GM19240 (cell line): ENCODE data around the gene NCF4.

ENCODE experiments used
- DNase-seq: peaks from one replicate; pipeline ENCODE4 v3.0.0; 2011; ENCODE audit warnings: low spot score; ENCODE audit not compliant: insufficient read length

NCF4 gene

DNA sequence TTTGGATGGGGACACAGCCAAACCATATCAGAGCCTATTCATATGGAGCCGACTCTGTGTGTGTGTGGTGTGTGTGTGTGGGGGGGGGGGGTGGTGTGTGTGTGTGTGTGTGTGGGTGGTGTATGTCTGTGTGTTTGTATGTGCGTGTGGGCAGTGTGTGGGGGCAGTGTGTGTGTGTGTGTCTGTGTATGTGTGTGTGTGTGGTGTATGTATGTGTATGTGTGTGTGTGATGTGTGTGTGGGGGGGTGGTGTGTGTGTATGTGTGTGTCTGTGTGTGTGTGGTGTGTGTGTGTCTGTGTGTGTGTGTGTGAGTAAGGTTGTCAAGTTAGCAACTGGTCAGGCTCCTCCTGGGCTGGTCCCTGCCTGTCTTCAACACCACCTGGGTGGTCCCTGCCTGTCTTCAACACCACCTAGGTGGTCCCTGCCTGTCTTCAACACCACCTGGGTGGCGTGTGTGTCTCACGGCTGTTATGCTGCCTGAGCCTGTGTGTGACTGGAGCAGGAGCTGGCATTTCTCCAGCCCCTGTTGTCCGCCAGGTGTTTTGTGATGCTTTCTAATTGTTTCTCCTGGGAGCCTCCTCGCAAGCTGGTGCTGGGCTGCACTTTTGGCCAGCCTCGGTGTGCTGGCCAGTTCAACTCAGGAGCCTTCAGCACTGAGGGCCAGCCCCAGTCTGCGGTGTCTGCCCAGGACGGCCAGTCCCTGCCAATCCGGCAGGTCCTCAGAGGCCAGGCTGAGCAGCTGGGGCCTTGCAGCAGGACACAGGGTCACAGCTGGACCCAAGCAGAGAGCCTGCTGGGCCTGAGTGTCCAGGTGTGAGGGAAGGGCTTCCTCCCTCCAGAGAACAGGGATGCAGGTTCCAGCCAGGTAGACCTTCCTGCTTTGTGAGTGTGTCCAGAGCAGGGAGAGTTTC lies 22.4 kb upstream of the NCF4 start:
- DNase-seq = no peak

DNA sequence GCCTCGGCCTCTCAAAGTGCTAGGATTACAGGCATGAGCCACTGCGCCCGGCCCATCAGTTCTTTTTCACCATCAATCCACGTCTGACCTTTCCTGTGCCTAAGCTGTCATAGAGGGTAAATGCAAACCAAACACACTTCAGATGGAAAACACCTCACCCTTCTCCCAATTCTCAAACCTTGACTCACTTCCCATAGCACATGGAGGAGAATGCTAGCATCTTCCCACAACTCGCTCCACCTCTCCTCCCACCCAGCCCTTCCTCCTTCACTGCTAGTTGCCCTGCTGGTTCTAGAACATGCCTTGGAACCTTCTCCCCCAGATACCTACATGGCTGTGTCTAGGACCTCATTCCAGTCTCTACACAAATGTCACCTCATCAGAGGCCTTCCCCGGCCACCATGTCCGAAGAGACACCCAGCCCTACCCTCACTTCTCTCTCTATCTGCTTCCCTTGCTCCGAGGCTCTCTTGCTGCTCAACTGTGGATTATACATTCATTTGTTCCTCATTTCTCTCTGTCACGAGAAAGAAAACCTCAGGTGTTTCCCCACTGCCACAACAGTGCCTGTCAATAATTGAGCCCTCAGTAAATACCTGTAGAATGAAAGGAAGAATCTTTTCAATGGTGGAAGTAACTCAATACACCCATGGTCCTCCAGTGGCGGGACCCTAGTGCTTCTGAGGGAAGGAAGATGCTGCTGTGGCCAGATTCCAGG lies 21.3 kb upstream of the NCF4 start:
- DNase-seq = no peak

DNA sequence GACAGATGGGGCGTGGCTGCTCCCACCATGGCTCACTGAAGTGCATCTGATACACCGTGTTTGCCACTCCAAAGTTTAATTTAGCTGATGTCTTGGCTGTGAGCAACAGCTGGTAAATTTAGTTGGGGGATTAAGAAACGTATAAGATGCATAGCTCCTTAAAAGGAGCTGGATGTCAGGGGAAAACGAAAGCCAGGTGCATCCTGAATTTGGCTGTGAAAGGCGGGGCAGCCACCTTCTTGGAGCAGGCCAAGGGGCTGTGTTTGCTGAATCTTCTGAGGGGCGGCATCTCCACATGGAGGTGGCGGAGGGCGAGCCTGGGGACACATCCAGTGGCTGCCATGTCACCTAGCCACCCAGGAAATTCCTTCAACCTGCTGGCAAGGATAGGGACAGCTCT lies 20.7 kb upstream of the NCF4 start:
- DNase-seq = no peak

DNA sequence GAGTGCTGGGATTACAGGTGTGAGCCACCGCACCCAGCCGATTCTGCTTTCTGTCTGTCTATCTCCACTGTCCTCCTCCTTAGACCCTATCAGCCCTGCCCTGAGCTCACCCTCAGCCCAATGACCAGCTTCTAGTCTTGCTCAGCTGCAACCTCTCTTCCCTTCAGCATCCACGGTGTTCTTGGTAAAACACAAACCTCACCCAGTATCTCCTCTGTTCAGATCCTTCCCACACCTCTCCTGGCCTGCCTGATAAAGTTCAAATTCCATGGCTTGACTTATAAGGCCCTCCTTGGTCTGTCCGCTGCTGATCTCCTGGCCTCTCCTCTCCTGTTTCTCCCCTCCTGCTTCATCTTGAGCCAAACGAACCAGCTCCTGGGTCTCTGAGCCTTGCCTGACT lies 14.5 kb upstream of the NCF4 start:
- no peak for DNase-seq

DNA sequence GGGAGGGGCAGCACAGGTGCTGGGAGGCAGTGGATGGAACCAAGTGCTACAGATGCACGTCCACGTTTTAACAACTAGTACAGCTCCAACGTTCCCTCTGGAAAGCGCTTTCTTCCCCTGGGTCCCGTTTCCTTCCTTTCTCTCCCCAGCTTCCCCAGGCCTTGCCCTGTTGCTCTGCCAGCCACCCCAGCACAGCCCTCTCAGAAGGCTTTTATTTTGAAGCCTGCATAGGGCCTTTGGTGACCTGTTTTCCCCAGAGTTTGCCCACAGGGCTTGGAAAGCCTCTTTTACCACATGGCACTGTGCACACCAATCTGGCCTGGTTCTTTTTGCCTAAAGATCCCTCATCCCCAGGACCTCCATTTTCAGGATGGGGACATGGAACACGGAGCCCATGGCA lies 13.9 kb upstream of the NCF4 start:
- no peak for DNase-seq

DNA sequence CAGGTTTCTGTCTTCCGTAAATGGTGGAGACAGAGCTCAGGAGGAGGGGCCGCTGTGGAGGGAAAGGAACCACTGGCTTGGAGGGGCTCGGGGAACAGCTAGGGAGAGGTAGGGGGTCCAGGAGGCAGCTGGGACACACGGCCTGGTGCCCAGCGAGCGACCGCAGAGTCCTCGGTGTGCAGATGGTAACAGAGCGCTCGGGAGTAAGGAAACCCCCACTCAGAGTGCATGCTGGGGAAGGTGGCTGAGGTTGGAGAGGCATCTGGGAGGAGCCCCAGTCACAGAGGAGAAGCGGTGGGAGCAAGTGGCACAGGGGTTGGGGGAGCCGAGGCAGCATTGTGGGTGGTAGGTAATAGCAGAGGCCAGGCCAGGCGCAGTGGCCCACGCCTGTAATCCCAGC lies 10.8 kb upstream of the NCF4 start:
- DNase-seq = no peak

DNA sequence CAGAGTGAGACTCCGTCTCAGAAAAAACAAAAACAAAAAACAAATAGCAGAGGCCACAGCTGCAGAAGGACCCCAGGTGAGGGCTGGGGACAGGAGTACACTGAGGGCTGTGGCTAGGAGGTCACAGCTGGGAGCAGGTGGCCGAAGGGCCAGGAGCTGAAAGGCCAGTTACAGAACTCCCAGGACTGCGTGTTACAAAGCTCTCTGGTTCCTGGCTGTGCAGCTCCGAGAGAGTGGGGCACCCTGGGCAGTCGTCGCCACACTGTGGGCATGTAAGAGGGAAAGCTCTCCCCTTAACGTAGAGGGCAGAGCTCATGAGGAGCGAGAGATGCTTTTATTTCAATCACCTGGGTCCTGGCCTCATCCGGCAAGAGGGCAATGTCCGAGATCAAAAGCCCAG lies 10.1 kb upstream of the NCF4 start:
- DNase-seq = no peak

DNA sequence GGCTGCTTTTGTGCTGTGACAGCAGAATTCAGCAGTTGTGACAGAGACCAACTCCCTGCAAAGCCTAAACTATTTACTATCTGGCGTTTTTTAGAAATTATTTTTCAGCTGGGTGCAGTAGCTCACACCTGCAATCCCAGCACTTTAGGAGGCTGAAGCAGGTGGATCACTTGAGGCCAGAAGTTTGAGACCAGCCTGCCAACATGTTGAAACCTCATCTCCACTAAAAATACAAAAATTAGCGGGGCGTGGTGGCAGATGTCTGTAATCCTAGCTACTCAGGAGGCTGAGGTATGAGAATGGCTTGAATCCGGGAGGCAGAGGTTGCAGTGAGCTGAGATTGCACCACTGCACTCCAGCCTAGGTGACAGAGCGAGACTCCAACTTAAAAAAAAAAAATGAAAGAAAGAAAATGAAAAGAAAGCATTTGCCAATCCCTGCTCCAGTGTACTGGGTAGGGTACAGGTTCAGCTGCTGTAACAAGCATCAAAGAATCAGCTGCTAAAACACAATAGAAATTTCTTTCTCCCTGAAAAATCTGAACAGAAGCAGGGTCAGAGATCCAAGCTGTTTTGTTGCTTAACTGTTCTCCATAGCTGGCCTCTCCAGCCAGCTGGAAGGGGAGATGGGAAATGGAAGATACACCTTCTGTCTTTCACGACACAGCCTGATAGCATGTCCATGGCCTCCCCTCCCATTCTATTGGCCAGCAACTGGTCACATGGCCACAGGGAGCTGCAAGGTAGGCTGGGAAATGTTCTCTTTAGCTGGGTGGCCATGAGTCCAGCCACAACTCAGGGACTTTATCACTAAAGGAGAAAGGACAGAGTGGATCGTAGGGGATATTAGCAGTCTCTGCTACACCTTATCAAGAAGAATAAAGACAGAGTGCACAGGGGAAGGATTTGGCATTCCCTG lies 8.5 kb upstream of the NCF4 start:
- DNase-seq = no peak

DNA sequence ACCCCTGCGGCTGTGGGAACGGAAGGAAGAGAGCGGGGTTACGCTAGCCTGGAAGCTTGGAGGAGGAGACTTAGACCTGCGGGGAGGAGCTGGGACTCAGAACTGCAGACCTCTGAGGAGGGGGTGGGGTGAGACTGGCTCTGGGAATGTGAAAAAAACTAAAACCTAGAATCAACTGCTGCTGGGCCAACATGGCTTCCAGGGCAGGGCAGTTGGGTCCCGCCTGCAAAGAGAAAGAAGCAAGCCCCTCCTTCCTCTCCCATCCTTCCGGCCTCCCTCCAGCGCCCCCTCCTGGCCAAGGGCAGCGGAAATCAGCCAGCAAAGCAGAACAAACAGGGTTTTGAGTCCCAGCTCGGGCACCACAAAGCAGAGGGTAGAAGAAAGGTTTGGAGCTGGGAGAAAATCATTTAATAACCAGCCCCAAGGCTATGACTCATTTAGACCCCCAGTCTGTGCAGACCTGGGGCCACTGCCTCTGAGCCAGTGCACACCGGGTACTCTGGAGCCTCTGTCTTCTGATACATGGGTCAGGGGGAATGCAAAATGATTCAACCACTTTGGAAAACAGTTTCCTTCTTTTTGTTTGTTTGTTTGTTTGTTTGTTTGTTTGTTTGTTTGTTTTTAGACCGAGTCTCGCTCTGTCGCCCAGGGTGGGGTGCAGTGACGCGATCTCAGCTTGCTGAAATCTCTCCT lies 7.3 kb upstream of the NCF4 start:
- peak; percentile 76 for DNase-seq

DNA sequence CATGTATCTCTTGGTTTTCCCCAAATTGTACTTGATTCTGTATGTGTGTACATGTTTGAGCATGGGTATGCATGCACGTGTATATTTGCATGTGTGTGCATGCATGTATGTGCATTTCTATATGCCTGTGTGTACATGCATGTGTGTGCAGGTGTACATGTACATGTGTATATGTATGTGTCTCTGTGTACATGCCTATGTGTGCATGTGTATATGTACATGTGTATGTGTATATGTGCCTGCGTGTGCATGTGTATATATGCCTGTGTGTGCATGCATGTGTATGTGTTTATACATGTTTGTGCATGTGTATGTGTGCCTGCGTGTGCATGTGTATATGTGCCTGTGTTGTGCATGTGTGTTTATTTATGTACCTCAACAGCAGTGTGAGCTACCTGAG lies 5.3 kb upstream of the NCF4 start:
- no peak for DNase-seq

DNA sequence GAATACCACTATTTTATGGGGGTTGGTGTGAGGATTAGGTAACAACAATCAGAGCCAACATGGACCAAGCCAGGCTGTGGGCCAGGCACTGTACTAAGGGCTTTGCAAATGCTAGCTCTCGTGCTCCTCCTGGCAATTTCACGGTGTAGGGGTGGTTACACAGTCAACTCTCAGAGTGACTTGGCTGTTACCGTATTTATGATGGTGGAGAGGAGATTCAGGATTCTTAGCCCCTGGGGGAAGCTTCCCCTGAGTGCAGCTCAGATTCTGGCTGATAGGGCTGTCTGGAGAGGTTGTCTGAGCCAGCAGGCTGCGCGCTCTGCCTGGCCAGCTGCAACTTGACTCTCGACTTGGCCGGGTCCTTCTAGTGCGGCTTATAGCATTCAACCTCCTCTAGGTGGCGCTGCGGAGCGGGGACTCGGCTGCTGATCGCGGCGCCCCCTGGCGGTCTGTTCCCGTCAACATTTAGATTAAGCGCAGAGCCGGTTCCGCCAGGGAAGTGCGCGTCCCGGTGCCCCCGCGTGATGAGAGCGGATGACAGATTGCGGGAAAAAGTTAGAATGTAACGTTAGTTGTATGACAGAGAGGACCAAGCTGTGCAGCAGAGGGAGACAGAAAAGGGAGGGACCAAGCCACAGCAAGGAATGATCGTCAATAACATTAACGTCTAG lies 4.5 kb upstream of the NCF4 start:
- DNase-seq = peak; percentile 45

DNA sequence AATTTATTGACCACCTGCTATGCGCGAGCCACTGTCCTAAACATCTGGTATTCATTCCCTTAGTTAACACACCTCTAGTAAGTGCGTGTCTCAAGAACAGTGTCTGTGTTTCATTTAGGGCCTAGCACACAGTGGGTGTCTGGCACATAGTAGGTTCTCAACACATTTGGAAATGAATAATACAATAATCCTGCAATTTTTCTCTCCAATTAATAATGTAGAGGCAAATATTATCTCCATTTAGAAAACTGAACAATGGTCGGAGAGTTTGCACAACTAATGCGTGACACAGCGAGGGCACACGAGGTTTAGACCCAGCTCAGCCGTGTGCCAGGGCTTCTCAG lies 4.0 kb upstream of the NCF4 start:
- DNase-seq = no peak

DNA sequence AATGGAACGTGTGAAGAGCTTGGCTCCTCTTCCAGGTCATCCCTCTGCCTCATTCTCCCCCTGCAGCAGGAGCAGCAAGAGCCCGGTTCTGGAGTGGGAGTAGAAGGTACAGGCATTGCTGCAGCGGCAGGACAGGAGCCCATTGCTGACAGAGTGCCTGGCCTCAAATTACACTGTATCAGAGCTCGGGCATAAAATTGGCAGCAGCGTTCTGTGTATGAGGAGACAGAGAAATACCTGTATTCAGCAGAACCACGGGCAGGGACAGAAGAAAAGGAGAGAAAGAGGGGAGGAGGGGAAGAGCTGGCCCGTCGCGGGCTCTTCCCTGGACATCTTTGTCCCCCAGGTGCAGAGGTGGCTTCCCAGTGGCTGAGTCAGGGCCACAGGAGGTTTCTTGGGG lies 2.6 kb upstream of the NCF4 start:
- no peak for DNase-seq

DNA sequence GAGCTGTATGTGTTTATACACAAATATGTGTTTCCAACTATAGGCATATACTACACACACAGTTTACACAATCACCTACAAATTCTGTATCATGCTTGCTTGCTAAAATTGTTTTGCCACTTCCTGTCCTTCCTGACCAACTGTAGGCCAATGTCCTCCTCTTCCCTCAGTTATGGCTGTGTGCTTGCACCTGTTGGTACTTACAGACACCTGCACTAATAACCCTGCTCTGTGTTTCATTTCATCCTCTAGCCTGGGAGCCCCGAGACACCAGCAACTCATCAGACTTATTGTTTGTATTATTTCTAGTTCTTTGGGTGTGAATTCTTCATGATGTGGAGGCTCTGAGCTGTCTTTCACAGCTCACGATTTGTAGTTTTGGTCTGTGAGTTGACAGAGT lies 1.8 kb upstream of the NCF4 start:
- no peak for DNase-seq

DNA sequence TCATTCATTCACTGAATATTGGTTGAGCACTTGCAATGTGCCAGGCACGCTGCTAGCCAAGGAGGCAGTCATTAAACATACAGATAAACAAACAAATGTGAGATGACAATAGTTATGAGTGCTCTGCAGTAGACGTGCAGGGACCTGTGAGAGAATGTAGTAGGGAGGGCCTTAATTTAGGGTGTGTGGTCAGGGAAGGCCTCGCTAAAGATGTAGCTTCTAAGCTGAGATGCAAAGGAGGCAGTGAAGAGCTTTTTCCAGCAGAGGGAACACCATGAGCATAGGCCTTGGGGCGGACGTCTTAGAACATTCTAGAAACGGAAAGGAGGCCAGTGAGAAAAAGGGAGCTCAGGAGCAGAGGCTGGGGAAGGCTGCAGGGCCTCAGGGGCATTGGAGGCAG lies 789 bp upstream of the NCF4 start:
- no peak for DNase-seq

DNA sequence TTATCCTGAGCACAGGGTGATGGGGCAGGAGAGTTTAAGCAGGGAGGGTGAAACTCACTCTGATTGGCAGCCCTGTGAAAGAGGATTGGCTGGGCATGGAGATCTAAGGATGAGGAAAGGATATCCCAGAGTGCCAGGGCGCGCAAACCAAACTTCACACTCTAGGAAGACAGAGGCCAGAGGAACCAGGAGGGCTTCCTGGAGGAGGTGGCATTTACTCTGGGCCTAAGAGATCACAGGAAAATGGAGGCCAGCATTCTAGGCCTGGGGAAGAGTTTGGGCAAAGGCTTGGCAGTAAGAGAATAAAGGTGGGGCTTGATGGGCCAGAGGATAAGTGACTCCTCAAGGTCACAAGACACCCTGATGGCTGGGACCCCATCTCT lies 377 bp upstream of the NCF4 start:
- no peak for DNase-seq

DNA sequence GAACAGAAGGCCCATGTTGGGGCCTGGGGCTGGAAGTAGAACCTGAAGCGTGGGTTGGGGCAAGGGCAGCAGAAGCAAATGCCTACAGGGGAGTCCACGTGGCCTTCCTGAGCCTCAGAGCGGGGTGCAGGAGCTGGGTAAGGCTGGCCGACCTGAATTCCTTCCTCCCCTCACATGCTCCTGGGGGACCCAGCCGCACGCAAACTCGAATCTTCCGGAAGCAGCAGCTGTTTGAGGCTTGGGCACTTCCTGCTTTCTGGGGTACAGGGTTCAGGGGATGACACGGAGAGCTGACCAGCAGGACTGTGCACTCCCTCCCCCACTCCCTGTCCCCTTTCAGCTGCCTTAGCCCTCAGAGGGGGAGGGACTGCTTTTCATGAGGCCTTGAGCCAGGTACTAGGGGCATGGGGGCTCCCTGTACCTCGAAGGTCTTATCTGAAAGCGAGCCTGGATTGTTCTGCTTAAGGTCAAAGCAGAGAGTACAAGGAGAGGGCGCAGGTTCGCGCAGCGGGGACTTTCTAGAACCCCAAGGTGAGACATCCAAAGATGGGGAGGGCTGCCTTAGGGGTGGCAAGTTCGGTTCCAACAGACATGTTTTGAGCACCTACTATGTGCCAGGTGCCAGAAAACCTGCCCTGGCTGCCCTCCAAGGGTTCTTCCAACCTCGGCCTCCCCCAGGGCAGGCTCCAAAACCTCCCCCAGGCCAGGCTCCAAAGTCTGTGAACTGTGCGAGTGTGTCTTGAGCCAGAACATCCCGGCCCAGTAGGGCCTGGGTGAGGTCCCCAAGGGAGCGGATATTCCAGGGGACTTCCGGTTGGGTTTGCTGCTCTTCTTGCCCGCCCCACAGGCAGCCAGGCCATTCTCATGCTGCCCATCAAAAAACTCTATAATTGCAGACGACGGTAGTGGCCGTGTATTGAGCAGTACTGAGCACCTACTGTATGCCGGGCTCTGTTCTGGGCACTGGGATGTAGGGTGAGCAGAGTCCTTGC lies 1.7 kb downstream of the NCF4 start:
- DNase-seq = peak; percentile 37

DNA sequence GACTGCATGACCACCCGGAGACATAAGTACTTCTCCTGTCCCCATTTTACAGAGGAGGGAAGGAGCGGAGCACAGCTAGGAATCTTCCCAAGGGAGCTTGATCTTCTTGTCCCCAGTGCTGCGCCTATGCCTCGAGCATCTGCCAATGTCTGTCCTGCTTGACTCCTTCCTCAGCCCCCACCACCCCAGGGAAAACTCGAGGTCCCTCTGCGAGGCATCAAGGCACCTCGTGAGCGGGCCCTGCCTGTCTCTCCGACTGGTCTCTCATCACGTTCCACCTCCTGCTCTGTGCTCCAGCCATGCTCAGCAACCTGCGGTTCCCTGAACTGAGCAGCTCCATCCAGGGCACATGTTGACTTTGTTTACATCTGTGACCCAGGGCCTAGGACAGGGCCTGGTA lies 2.5 kb downstream of the NCF4 start:
- DNase-seq = no peak

DNA sequence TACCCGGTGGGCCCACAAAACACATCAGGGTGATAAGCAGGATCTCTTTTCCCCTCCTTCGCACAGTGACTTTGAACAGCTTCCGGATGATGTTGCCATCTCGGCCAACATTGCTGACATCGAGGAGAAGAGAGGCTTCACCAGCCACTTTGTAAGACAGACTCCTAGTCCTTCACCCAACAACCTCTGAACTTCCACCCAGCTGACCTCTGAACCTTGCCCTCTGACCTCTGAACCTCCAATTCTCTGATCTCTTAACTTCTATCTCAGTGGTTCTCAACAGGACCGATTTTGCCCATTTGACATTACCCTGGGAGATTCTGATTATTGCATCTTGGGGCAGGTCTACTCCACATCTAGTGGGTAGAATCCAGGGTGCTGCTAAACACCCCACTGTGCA lies 3.2 kb downstream of the NCF4 start:
- DNase-seq = no peak
